Fibroblast of mammary gland (primary cell): ENCODE results near the gene RANBP1.
A peak's percentile ranks its signal among the peaks of the same experiment; 100 is the strongest.

Experiments used
- DNase-seq: peaks from one replicate; pipeline ENCODE4 v3.0.0-alpha.2; 2010; ENCODE audit warnings: low read depth
- H3K4me3 ChIP-seq: 2 replicates; pipeline ENCODE4 v1.5.1; 2011; ENCODE audit warnings: low read depth, mild to moderate bottlenecking, low read length, moderate library complexity; ENCODE audit not compliant: control insufficient read depth
- CTCF ChIP-seq: conservative IDR thresholded peaks from 2 replicates; pipeline ENCODE4 v1.5.1; 2011; ENCODE audit warnings: low read depth, low read length, inconsistent platforms; ENCODE audit not compliant: control insufficient read depth, insufficient read depth

RANBP1 gene

GRCh38 chr22:20084547-20085413, 31.1 kb upstream of the RANBP1 start:
- peak; percentile 12 for DNase-seq
- peak; percentile 34 for TF ChIP-seq CTCF
- H3K4me3 ChIP-seq: no peak overlapping the region

- TF ChIP-seq CTCF: no peak
- DNase-seq: no peak
- no peak overlapping the region for H3K4me3 ChIP-seq
Measured at GRCh38 chr22:20085651-20086050, 30.3 kb upstream of the RANBP1 start.

GRCh38 chr22:20086101-20086599, 29.8 kb upstream of the RANBP1 start:
- TF ChIP-seq CTCF: no peak
- H3K4me3 ChIP-seq: no peak overlapping the region
- no peak for DNase-seq

- no peak for DNase-seq
- H3K4me3 ChIP-seq: no peak overlapping the region
- TF ChIP-seq CTCF: no peak
Measured at GRCh38 chr22:20086763-20087162, 29.1 kb upstream of the RANBP1 start.

- no peak for TF ChIP-seq CTCF
- H3K4me3 ChIP-seq: no peak overlapping the region
- DNase-seq: no peak
Measured at GRCh38 chr22:20087319-20088262, 28.3 kb upstream of the RANBP1 start.

GRCh38 chr22:20088263-20088648, 27.6 kb upstream of the RANBP1 start:
- DNase-seq: no peak
- no peak for TF ChIP-seq CTCF
- no peak overlapping the region for H3K4me3 ChIP-seq
